Calu3 (cell line): ENCODE results near the gene PCDHGA6. TPM values are rescaled to one million over a fixed set of nuclear protein-coding genes. Genes with fewer than 3 reads are reported as not detected.
"Not testable (repeated sequence)": the region's sequence is repeated elsewhere in the genome, so short reads cannot be mapped to it uniquely, and the experiment has no call there.

Experiments
- BruUV-seq: library from RNA; stranded (reverse); fragments of 400-500 nt; replicated peaks from 2 replicates; lab custom pipeline; 2021; lab: Mats Ljungman, UMichigan
- CTCF ChIA-PET: fragments of 300-600 bp; sonication (Branson Sonifier 250); formaldehyde crosslinking; loops from one replicate; lab custom pipeline; 2022; ENCODE audit warnings: antibody characterized with exemption; lab: Charles Lee
- DNase-seq: peaks from one replicate; pipeline ENCODE4 v3.0.0; 2022
- H3K27ac Mint-ChIP-seq: one replicate; pipeline ENCODE4 v1.8.0; 2022; ENCODE audit warnings: mixed read lengths; ENCODE audit not compliant: unreplicated experiment
- H3K27me3 Mint-ChIP-seq: one replicate; pipeline ENCODE4 v1.8.0; 2022; ENCODE audit warnings: mixed read lengths; ENCODE audit not compliant: unreplicated experiment
- H3K36me3 Mint-ChIP-seq: one replicate; pipeline ENCODE4 v1.8.0; 2022; ENCODE audit warnings: mild to moderate bottlenecking, moderate library complexity, mixed read lengths; ENCODE audit not compliant: insufficient read depth, unreplicated experiment
- H3K4me1 Mint-ChIP-seq: one replicate; pipeline ENCODE4 v1.8.0; 2022; ENCODE audit warnings: mild to moderate bottlenecking, low read depth, mixed read lengths; ENCODE audit not compliant: unreplicated experiment
- H3K4me3 Mint-ChIP-seq: one replicate; pipeline ENCODE4 v1.8.0; 2022; ENCODE audit warnings: mild to moderate bottlenecking, low read depth, moderate library complexity, mixed read lengths; ENCODE audit not compliant: unreplicated experiment
- H3K9me3 Mint-ChIP-seq: one replicate; pipeline ENCODE4 v1.8.0; 2022; ENCODE audit warnings: low read depth, mixed read lengths; ENCODE audit not compliant: unreplicated experiment
- intact Hi-C: fragments of 100-400 bp; cut with micrococcal nuclease; formaldehyde crosslinking; loops from one replicate; pipeline ENCODE4 v1.10.0; 2022; ENCODE audit not compliant: unreplicated experiment
- total RNA-seq: library from RNA; stranded (reverse); gene quantifications from 2 replicates; pipeline ENCODE4 v1.2.3, GENCODE V29; 2022
- TF ChIP-seq, protein P1 (sequence below): fragments of 200-600 bp; IDR thresholded peaks from one replicate; pipeline ENCODE4 v1.8.0; 2022; ENCODE audit warnings: antibody characterized with exemption; ENCODE audit not compliant: unreplicated experiment

Gene PCDHGA6
- total RNA-seq, 1 experiment from 2014 or later: 0.80 TPM

DNA sequence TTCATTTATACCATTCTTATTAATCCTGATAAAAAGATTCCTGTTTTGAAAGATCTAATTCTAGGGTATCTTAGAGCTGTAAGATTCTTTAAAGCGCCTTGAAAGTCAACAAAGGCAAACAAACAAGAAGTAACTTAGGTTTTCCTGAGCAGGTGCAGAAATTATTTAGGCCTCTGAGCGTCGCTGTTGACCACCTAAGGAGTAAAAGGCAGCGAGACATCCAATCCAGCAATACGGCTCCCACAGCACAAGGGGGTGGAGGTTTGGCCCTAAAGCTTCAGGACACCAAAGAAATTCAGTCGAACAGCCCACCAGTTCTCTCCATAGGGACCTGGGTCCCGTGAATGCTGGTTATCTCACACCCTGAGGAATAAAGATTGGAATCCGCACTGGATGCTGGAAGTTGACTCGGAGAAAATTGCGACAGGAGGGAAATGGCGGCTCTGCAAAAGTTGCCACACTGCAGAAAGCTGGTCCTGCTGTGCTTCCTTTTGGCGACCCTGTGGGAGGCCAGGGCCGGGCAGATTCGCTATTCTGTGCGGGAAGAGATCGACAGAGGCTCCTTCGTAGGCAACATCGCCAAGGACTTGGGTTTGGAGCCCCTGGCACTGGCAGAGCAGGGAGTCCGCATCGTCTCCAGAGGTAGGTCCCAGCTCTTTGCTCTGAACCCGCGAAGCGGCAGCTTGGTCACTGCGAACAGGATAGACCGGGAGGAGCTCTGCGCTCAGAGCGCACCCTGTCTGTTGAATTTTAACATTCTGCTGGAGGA lies 35.0 kb upstream of the PCDHGA6 start, which contains the start of gene PCDHGA2:
Gene PCDHGA2, plus strand, starts transcription at position 223 of the 769 bp plus-strand sequence.
- no peaks in the 10 kb centered on the region for H3K27me3 Mint-ChIP-seq
- peaks cover 23% of the 10 kb centered on the region for H3K9me3 Mint-ChIP-seq
- no peak within 1 kb of the TSS for H3K27ac Mint-ChIP-seq
- no peaks in the 10 kb centered on the region for H3K4me1 Mint-ChIP-seq
- TF ChIP-seq, protein P1, sequence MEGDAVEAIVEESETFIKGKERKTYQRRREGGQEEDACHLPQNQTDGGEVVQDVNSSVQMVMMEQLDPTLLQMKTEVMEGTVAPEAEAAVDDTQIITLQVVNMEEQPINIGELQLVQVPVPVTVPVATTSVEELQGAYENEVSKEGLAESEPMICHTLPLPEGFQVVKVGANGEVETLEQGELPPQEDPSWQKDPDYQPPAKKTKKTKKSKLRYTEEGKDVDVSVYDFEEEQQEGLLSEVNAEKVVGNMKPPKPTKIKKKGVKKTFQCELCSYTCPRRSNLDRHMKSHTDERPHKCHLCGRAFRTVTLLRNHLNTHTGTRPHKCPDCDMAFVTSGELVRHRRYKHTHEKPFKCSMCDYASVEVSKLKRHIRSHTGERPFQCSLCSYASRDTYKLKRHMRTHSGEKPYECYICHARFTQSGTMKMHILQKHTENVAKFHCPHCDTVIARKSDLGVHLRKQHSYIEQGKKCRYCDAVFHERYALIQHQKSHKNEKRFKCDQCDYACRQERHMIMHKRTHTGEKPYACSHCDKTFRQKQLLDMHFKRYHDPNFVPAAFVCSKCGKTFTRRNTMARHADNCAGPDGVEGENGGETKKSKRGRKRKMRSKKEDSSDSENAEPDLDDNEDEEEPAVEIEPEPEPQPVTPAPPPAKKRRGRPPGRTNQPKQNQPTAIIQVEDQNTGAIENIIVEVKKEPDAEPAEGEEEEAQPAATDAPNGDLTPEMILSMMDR: no peak
- CTCF ChIA-PET: interaction anchor here (0.6 kb wide), 1 partner anchor 10 kb away, joined by 3 read pairs; no protein-coding TSS in a partner anchor
- BruUV-seq: no TSS peak
- H3K36me3 Mint-ChIP-seq: no peaks in the 10 kb centered on the region
- H3K4me3 Mint-ChIP-seq: no peak within 1 kb of the TSS
- DNase-seq: no peak
- intact Hi-C loops: no loop called here

DNA sequence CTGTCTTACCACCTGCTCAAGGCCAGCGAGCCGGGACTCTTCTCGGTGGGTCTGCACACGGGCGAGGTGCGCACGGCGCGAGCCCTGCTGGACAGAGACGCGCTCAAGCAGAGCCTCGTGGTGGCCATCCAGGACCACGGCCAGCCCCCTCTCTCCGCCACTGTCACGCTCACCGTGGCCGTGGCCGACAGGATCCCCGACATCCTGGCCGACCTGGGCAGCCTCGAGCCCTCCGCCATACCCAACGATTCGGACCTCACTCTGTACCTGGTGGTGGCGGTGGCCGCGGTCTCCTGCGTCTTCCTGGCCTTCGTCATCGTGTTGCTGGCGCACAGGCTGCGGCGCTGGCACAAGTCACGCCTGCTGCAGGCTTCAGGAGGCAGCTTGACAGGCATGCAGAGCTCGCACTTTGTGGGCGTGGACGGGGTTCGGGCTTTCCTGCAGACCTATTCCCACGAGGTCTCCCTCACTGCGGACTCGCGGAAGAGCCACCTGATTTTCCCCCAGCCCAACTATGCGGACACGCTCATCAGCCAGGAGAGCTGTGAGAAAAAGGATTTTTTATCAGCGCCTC lies 32.8 kb upstream of the PCDHGA6 start:
- H3K4me3 Mint-ChIP-seq, H3K36me3 Mint-ChIP-seq, H3K4me1 Mint-ChIP-seq, H3K27me3 Mint-ChIP-seq, CTCF ChIA-PET, H3K27ac Mint-ChIP-seq, DNase-seq, intact Hi-C loops, BruUV-seq: not testable (repeated sequence)
- peaks cover 27% of the 10 kb centered on the region for H3K9me3 Mint-ChIP-seq

DNA sequence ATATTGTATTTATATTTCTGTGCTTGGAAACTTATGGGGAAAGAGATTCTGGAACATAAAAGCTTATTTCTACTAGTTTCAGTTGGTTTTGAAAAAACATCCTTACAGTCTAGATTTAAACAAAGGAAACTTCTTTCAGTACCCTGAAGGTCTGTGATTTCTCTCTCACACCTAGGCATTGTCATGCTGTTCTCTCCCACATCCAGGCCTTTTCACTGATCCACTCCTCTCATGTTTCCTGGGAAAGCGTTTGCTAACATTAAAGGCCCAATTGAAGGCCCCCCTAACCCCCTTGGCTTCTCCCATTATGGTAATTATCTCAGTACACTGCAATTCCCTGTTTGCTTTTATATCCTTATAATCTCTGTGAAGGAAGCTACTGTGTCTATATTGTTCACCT lies 30.9 kb upstream of the PCDHGA6 start:
- H3K27me3 Mint-ChIP-seq: no peaks in the 10 kb centered on the region
- intact Hi-C loops: no loop called here
- no TSS peak for BruUV-seq
- DNase-seq: no peak
- CTCF ChIA-PET: no interaction called here
- H3K9me3 Mint-ChIP-seq: peaks cover 27% of the 10 kb centered on the region
- H3K36me3 Mint-ChIP-seq: no peaks in the 10 kb centered on the region
- no peak overlapping the region for H3K4me3 Mint-ChIP-seq
- no peak overlapping the region for H3K27ac Mint-ChIP-seq
- H3K4me1 Mint-ChIP-seq: no peaks in the 10 kb centered on the region
- TF ChIP-seq, protein P1: no peak

DNA sequence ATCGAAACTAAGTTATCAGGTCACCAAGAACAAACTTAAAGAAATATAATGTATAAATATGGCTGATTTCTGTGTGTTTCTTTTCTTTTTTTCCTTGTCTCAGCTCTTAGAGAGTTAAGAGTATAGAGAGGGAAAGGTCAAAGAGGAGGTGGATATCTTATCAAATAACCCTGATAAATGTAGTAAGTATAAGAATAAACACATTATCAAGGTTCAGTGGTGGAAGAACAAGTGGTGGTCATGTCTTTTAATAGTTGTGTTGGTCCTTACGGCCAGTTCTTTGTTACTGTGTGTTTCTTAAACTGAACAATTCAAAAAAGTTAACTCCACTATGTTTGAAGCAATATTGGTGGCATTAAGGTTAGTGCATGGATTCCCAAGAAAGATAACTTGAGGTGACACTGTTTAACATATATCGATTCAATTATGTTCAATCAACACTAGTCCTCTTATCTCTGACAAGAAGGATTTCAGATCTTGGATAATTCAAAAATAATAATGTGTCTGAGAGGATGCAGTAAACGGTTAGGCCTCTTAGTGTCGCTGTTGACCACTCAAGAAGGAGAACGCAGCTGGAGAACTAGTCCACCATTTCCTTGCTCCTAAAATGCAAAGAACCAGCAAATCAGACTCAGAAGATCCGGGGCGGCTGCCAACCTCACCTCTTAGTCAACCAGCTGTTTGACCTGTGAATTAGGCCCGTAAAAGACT lies 30.3 kb upstream of the PCDHGA6 start, which contains the start of gene PCDHGA3:
Gene PCDHGA3, plus strand, starts transcription at position 588 of the 711 bp plus-strand sequence. CDS start 205 bp downstream, outside the sequence.
- no peaks in the 10 kb centered on the region for H3K4me1 Mint-ChIP-seq
- no TSS peak for BruUV-seq
- H3K36me3 Mint-ChIP-seq: no peaks in the 10 kb centered on the region
- intact Hi-C loops: no loop called here
- no peak for DNase-seq
- no peaks in the 10 kb centered on the region for H3K27me3 Mint-ChIP-seq
- H3K9me3 Mint-ChIP-seq: peaks cover 23% of the 10 kb centered on the region
- H3K27ac Mint-ChIP-seq: no peak within 1 kb of the TSS
- no peak within 1 kb of the TSS for H3K4me3 Mint-ChIP-seq
- TF ChIP-seq, protein P1: no peak
- CTCF ChIA-PET: no interaction called here
